ENCODE results near the gene TMOD3.
"Not testable (repeated sequence)": the region's sequence is repeated elsewhere in the genome, so short reads cannot be mapped to it uniquely, and the experiment has no call there.

TMOD3 gene

GRCh38 chr15:51829376-51830275 is at the start of gene TMOD3:
TSS of gene TMOD3 (plus strand) at chr15:51829653. CDS start at chr15:51862885, 33,232 bp downstream.
- DNase-seq, result peak; percentile 96

GRCh38 chr15:51780636-51781035 is 48.8 kb upstream of the TMOD3 start:
- DNase-seq, result no peak

- DNase-seq, result no peak
These were observed 47.9 kb upstream of the TMOD3 start for GRCh38 chr15:51781506-51781905.

- DNase-seq, result no peak
These were observed 47.0 kb upstream of the TMOD3 start for GRCh38 chr15:51782357-51782896.

GRCh38 chr15:51783967-51784366 is 45.5 kb upstream of the TMOD3 start:
- no peak for DNase-seq

GRCh38 chr15:51787130-51787529 is 42.3 kb upstream of the TMOD3 start:
- not testable (repeated sequence) for DNase-seq

- DNase-seq, result not testable (repeated sequence)
These were observed 37.0 kb upstream of the TMOD3 start for GRCh38 chr15:51792474-51792873.

- no peak for DNase-seq
These were observed 35.7 kb upstream of the TMOD3 start for GRCh38 chr15:51793521-51794305.

GRCh38 chr15:51796847-51797401 is 32.5 kb upstream of the TMOD3 start:
- no peak for DNase-seq

GRCh38 chr15:51798281-51798680 is 31.2 kb upstream of the TMOD3 start:
- DNase-seq, result no peak

GRCh38 chr15:51799282-51800252 is 29.9 kb upstream of the TMOD3 start:
- DNase-seq, result no peak

GRCh38 chr15:51801391-51801835 is 28.0 kb upstream of the TMOD3 start:
- no peak for DNase-seq

GRCh38 chr15:51802593-51802992 is 26.9 kb upstream of the TMOD3 start:
- no peak for DNase-seq

GRCh38 chr15:51803965-51804364 is 25.5 kb upstream of the TMOD3 start:
- DNase-seq, result no peak

GRCh38 chr15:51806123-51806522 is 23.3 kb upstream of the TMOD3 start:
- no peak for DNase-seq

GRCh38 chr15:51809457-51809856 is 20.0 kb upstream of the TMOD3 start:
- DNase-seq, result no peak

GRCh38 chr15:51812598-51812997 is 16.9 kb upstream of the TMOD3 start:
- DNase-seq, result no peak

- DNase-seq, result no peak
These were observed 14.8 kb upstream of the TMOD3 start for GRCh38 chr15:51814606-51815005.

- DNase-seq, result no peak
These were observed 12.8 kb upstream of the TMOD3 start for GRCh38 chr15:51816611-51817010.

GRCh38 chr15:51818150-51818549 is 11.3 kb upstream of the TMOD3 start:
- no peak for DNase-seq

- no peak for DNase-seq
These were observed 3.8 kb upstream of the TMOD3 start for GRCh38 chr15:51825698-51826097.
